Sciatic nerve (tissue), 2 donors: Measurements from ENCODE around the gene HOXA3. TPM values are rescaled to one million over a fixed set of nuclear protein-coding genes. Genes with fewer than 3 reads are reported as not detected.
A peak's percentile ranks its signal among the peaks of the same experiment; 100 is the strongest.

ENCODE experiments used
- ATAC-seq: fragments of 200-7000 bp; cut with Tn5 transposase; one replicate; pipeline ENCODE4 v1.9.1; 2020; ENCODE audit warnings: mild to moderate bottlenecking, moderate library complexity
- DNase-seq: peaks from one replicate; pipeline ENCODE4 v3.0.0-alpha.2; 2020; ENCODE audit warnings: low spot score
- intact Hi-C: fragments of 100-400 bp; cut with DNase I; formaldehyde crosslinking; loops from one replicate; pipeline ENCODE4 v1.14.2; 2022
- total RNA-seq: library from RNA; stranded (reverse); fragmentation: NEBNext Ultra II Directional; extraction: Animal tissue kit (Norgen Biotek cat#: 25700); gene quantifications from one replicate; pipeline ENCODE4 v1.2.1, GENCODE V29; 2021
- donor health status: DM: no; HTN: no; CAD: no.
- donor health status: DM: no; HTN: no; CAD: no.

The HOXA3 gene
- total RNA-seq, 1 donor from 2014 or later = 20.9 TPM

DNA sequence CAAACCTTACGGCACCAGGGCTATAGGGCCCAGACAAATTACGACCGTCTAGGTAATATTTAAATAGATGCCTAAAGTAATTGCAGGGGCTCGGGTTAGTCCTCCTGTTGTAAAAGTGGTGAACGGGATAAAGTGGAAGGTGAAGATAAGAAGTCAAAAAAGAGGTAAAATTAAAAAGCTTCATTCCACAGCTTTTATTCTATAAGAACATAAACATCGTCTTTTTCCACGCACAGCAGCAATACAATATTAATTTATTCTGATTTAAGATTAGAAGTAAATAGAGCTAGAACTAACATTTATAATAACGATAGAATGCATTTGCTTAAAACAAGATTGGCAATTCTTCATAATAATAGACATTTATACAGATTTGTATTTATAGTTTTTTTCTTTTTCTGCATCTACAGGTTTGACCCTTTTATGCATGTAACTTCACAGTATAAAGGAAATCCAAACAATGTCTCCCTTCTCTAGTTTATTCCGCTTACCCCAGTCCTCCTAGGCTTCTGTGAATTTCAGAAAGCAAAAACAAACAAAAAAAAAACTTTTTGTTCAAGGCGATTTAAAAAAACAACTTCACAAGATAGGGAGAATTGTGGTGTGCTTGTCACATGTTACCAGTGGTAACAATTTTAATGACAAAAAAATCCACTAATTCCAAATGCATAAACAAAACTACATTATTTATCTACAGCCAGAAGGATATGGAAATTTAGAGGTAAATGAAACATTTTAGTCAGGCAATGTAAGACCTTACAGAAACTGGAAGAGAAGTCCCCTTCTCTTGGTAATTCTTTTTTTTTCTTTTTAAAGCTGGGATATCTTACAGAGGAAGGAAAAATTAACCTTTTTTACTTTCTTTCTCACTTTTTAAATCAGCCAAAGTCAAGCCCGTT, 18.3 kb upstream of the HOXA3 start:
- DNase-seq = no peak
- intact Hi-C loops = no loop called here
- no peak for ATAC-seq

DNA sequence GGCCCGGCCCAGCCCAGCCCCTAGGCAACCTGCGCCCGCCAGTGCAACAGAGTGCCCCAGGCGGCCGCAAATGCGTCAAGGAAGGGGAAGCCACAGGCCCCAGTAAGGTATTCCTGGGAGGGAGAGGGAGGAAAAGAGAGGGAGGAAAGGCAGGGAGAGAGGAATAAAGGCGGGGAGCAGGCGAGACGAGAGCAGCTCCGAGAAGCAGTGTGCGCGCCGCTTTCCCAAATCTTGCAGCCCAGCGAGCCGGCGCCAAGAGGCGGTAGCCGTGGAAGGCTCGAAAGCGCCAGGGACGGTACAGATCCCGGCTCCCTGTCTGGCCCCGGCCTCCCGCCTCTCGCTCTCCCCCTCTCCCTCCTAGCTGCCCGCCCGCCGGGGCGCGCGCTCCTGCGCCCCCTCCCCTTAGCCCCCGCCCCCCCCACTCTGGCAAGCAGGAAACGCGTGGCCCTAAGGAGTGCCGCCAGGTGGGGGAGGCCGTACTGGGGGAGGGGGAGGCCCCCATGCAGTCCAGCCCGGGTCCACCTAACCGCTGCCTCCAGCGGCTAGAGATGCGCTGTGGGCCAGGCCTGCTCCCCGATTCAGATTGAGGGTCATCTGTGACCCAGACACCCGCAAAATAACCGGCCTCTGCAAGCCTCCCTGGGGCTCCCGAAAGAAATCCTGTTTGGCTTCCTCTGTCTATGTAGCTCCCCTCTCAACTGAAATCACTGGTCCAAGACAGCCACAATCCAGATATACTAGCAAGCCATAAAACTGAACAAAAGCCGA, 17.5 kb upstream of the HOXA3 start:
- ATAC-seq (no peak), DNase-seq (peak; percentile 63)
- intact Hi-C loops = no loop called here

DNA sequence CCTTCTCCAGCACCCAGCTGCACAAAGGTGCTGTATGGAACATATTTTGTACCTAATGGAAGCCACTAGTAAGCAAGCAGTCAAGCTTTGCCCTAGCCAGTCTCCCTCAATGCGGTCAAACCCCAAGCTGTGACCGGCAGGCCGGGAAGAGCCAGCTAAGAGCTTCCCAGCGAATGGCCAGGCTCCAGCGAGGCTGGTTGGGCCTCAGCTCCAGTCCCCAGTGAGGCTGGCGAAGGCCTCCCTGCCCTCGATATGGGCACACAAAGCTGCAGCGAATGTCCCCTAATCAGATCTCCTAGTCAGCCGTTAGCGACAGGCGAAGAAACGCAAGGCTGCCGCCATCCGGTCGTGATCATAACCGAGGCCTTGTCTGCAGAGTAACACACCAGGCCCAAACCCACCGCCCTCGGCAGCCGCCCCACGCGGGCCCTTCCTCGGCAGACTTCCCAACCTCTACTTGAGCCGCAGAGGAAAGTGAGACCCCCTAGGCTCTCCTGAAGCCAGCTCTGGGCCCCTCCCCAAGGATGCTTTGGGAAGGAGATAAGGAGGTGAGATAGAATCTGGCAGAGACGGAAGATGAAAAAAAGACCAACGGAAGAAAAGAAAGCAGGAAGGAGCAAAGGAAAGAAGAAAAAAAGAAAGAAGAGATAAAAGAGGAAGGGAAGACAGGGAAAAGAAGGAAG, 16.0 kb upstream of the HOXA3 start:
- DNase-seq (peak; percentile 82), ATAC-seq (peak; percentile 17)
- intact Hi-C loops = no loop called here

DNA sequence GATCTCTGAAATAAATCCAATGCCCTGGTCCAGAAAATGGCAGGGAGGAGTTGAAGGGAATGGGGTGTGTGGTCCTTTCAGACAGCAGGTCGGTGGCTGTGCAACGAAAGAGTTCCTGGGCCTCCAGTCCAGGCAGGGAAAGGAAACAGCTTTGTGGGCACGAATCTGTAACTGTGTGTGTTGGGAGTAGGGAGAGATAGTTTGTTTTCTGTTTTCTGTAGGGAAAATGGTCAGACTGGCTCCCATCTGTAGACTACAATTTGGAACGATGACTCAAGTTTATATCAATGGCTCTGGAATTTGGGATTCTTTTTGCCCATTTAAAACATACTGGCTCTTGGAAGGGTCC, 15.5 kb upstream of the HOXA3 start:
- ATAC-seq (no peak), DNase-seq (no peak)
- intact Hi-C loops = no loop called here

DNA sequence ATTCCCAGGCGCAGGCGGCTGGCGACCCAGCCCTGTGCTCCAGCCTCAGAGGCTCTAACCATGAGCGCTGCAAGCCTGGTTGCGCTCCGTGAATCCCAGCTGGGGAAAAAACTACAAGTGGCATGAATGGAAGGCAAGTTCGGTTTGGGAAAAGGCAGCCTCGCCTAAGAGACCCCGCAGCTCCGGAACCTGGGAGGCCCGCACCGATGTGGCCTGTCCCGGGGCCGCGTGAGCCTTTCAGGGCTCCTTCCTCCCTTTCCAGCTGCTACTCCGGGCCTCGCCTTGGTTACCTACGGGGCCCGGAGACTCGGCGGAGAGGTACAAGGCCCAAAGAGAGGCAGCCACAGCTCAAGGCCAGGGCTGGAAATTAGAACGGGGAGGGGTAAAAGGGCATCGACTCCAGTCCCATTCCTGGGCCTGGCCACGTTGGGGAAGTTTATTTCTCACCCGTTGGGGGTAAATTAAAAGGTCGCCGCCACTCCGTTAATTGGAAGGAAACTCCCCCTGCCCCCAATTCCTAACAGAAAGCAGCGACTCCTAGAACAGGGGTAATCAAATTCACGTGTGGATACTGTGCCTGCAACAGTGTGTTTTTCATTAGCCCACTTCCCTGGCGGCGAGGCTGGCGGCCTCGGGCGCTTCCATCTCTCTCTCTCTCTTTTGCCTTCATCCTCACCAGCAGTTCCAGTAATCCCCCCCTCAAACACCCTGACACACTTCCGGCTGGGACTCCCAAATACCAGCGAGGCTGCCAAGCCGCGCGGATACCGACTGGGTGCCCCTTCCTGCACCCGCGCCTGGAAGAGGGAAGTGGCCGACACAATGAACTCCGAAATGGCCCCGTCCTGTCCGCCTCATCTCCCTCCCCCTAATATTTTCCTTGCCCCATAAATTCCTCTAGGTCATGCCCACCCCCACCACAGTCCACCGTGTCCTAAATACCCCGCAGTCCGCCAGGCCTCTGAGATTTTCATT, 14.4 kb upstream of the HOXA3 start:
- DNase-seq (peak; percentile 61), ATAC-seq (no peak)
- intact Hi-C loops = no loop called here

DNA sequence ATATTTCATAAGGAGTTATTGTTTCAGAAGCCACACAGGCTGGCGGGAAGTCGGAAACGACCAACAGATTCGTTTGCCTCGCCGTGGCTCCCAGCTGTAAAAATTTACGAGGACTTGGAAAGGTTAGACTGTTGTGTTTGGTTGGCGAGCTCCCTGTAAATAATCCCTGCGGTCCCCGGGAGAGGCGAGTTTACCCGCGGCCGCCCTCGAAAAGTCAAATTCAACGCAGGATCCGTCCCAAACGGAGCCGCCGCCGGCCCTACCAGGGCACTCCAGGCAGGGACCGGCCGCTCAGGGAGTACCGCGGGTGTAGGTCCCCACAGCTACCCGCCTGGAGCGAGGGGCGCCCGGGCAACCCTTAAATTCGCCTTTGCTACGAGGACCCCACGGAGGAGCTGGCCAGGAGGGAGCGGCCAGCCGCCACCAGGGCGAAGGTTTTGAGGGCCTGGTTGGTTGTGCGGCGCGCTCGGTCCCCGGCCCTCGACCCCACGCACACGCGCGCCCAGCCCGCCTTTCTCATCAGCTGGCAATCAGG, 13.7 kb upstream of the HOXA3 start:
- DNase-seq (peak; percentile 72), ATAC-seq (peak; percentile 11)
- intact Hi-C loops = no loop called here

DNA sequence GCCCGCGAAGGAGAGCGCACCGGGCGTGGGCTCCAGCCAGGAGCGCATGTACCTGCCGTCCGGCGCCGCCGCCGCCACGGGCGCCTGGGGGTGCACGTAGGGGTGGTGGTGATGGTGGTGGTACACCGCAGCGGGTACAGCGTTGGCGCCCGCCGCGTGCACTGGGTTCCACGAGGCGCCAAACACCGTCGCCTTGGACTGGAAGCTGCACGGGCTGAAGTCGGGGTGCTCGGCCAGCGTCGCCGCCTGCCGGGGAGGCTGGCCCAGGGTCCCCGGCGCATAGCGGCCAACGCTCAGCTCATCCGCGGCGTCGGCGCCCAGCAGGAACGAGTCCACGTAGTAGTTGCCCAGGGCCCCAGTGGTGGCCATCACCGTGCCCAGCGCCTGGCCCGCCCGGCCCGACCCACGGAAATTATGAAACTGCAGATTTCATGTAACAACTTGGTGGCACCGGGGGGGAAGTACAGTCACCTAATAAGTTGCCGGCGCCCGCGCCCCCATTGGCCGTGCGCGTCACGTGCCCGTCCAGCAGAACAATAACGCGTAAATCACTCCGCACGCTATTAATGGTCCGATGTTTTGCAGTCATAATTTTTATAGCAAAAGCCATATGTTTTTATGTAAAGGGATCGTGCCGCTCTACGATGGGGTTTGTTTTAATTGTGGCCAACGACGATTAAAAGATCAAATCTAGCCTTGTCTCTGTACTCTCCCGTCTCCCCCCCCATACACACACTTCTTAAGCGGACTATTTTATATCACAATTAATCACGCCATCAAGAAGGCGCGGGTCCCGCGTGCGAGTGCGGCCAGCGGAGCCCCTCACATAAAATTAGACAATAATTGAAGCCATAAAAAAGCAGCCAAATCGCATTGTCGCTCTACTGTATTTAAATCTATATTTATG, 13.0 kb upstream of the HOXA3 start, which contains the start of gene HOXA9:
TSS of gene HOXA9 (minus strand) at position 449 of the 907 bp plus-strand sequence. CDS start at position 369, 80 bp downstream.
- ATAC-seq (peak; percentile 68), DNase-seq (peak; percentile 89)
- intact Hi-C loops = no loop called here

DNA sequence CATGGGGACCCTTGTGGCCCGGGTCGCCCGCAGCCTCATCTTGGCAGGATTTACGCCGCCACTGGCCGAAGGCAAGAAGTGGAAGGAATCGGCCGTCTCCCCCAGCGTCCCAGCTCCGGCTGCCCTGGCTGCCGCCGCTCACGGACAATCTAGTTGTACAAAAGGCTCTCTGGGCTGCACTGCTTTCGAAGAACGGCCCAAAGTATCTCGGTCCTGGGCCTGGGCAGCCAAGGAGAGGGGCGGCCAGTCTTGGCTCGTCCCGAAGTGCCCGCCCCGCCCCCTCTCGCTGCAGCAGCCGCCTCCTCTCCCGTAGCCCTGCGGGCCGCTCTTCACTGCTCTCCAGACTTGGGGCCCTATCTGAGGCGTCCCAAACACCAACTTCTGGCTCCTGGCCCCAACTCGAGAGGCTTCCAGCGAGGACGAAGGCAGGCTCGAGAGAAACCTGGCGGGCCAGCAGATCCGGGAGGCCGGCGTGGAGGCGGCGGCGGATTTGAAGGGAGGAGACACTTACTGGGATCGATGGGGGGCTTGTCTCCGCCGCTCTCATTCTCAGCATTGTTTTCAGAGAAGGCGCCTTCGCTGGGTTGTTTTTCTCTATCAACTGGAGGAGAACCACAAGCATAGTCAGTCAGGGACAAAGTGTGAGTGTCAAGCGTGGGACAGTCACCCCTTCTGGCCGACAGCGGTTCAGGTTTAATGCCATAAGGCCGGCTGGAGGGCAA, 12.1 kb upstream of the HOXA3 start:
- DNase-seq (peak; percentile 73), ATAC-seq (peak; percentile 9)
- intact Hi-C loops = no loop called here

DNA sequence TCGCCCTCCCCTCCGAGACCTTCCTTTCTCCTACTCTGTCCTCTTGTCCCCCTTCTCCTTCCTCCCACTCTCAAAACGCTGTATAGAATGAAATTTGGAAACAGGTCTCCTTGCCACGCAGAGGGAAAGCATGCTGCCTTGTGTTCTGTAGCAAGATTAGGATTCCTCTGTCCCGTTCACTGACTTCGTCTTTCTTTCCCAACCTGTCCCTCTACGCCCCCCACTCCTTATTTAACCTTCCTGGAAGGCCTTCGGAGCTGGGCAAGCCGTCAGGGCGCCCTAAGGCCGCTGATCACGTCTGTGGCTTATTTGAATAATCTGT, 11.6 kb upstream of the HOXA3 start:
- DNase-seq (no peak), ATAC-seq (no peak)
- intact Hi-C loops = no loop called here

DNA sequence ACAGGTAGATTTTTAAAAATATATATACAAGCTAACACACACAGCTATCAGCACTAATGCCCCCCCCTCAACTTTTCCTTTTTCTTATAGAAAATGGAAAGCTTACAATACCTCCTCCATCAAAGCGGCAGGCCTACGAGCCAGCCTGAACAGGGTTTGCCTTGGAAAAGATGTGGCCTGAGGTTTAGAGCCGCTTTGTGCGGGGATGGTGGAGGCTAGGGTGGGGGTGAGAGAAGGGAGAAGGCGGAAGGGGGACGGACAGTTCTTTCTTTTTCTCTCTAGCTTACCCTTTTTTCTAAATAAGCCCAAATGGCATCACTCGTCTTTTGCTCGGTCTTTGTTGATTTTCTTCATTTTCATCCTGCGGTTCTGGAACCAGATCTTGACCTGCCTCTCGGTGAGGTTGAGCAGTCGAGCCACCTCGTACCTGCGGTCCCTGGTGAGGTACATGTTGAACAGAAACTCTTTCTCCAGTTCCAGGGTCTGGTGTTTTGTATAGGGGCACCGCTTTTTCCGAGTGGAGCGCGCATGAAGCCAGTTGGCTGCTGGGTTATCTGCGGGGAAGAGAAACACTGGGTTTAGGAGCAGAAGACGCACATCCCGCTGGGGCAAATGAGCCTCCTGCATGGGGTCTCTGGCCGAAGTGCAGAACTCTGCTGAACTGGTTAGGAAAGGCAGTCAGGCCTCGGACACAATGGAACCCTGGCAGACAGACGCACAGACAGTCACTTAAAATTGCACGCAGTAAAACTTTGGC, 11.1 kb upstream of the HOXA3 start:
- intact Hi-C loops = no loop called here
- ATAC-seq (no peak), DNase-seq (peak; percentile 51)

DNA sequence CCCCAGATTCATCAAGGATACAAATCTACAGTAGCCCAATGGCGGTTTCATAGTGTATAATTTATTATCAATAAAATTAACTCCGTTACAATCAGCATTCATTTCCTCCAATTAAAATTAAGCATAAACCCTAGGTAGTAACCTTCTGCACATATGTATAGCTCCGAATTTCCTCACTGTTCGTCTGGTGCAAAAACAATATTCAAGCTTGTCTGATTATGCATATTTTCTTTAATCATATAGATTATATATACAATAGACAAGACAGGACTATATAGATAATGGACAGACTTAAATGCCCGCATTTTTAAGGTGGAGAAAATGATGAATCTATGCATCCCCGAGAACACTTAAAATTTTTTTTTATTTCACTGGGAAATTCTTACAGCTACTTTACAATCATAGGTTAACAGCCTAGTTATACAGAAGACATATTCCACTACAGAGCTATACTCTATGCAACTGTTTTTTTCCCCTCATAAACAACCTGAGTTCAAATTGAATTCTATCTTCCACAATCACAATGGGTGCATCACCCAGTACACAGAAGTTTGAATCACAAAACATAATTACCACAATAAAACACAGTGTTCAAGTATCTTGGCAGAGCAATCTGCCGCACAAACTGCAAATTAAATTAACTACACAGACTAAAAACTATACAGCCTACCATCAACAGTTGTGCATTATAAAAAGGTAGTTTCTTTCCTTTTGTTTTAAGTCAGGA, 10.3 kb upstream of the HOXA3 start:
- intact Hi-C loops = no loop called here
- no peak for ATAC-seq
- DNase-seq = no peak

DNA sequence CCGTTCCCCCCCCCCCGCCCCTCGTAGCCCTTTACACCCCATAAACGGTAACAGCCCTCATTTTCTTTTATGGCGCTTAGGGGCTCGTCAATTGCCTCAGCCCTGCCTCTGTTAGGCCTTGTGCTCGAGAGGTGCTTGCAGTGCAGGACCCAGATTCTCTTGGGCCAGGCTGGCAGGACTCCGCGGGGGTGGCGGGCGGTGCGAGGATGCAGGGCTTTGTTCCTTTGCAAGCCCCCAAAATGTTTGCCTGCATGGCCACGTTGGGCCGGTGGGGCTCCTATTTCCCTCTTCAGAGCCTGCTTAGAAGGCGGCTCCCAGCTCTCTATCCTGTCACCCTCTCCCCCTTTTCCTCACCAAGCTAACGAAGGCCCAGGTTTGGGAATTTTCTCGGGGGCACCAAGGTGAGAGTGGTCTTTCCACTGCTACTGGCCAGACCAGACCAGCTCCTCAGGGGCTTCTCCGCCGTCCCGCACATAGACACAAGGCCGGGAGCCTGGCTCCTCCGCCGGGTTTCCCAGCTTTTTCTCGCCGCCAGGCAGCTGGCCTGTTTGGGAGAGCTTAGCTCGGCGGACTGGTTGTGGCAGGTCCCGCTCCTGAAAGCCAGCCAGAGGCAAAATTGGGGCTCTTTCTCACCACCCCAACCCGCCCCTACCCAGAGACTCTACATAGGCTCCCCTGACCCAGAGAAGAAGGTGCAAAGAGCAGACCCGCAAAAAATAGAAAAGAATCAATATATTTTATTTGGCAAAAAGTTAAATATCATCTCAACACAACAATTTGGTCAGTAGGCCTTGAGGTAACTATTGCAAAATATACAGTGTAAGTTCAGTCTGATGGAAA, 9.6 kb upstream of the HOXA3 start:
- peak; percentile 67 for DNase-seq
- no peak for ATAC-seq
- intact Hi-C loops = no loop called here

DNA sequence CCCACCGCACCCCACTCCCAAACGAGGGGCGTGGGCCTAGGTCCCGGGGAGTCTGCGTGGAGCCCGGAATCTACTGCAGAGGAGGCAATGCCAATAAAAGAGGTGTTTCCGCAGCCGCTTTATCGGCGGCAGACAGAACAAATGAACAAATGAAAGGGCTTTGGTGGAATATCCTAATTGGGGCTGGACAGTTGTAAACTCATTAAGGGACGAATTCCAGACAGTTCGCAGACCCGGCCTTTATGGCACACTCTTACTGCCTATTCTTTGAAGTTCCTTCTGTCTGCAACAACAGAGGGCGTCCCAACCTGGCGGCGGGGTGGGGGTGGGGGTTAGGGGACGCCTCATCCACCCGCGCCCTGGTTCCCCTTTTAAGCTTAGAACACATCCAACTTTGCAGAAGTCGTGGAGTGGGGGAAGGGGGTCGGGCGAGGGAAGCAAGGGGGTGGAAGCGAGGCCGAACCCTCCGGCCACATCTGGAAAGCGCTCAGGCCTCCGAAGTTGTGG, 8.9 kb upstream of the HOXA3 start:
- no peak for ATAC-seq
- intact Hi-C loops = no loop called here
- DNase-seq = peak; percentile 75

DNA sequence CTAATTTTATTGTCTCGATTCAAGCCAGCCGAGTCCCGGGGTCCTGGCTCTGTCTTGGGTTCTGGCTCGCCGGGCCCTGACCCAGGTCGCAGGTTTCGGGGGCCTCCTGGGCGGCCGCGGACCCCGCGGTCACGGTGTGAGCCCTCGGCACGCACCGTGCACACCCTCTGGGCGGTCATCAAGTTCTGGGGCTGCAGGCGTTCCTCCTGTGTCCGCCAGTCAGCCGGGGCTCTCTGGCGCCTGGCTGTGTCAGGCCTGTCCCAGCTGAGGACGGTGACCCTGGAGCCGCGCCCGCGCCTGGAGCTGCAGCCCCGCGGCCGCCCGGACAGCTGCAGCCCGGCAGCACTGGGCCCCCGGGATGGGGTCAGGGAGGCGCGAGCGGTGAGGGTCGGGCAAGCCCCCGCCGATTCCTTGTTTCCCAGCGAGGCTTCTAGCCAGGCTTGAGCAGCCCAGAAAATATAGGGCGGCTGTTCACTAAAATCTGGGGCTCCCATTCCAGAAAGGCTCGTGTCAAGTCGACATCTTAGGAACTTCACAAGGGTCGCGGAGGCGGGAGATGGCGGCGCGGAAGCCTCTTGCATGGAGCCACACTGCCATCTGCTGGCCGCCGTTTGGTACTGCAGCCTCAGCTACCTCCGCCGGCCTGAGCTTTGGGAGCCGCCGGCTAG, 8.3 kb upstream of the HOXA3 start:
- ATAC-seq (peak; percentile 60), DNase-seq (peak; percentile 94)
- intact Hi-C loops = no loop called here
